ENCODE results near the gene COQ5.
"Not testable (repeated sequence)": the region's sequence is repeated elsewhere in the genome, so short reads cannot be mapped to it uniquely, and the experiment has no call there.

Gene COQ5

DNA sequence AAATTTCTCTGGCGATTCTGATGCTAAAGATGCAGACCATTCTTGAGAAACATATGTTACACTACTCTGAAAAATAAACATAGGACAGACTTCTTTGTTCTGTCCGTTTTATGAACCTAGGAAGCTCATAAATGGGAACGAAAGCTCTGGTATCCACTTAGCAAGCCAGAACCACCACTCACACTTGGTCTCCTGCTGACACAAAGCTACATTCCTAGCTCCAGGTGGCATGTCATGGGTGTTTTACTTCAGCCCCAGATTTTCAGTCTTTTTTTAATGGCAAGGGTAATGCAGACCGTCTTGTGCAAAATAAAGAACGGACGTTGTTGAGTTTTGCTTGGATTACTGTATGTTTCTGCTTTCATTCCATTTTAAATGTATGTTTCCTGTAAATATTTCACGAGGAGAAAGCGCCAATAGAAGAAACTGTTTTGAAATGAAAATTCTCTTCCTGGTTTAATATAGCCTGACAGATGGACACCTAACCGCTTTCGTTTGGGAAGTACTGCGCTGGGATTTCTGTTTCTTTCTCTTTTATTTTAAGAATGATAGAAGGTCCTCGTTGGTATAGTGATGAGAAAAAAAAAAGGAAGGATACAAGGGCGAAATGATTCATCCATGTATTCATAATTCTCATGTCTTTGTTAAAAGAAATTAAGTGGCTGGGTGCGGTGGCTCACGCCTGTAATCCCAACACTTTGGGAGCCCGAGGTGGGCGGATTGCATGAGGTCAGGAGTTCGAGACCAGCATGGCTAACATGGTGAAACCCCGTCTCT, 871 bp upstream of the COQ5 start:
- peak; percentile 72 for DNase-seq

DNA sequence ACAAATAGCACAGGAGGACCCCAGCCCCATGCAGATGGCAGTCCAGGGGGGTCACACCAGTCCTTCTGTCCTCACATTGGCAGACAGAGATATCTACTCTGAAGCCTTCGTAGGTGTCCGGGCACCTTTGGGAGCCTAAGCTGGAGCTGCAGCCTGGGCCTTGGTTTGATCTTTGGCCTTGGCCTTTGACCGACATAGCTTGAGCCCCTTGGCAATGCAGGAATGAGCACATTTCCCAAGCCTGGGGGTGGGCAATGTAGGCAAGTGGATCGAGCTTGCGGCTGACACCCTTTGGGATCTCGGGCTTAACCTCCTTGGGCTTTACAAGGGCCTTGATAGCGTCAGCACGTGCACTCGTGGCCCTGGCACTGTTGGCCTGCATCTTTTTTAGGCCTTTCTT, 6.4 kb downstream of the COQ5 start:
- no peak for DNase-seq

DNA sequence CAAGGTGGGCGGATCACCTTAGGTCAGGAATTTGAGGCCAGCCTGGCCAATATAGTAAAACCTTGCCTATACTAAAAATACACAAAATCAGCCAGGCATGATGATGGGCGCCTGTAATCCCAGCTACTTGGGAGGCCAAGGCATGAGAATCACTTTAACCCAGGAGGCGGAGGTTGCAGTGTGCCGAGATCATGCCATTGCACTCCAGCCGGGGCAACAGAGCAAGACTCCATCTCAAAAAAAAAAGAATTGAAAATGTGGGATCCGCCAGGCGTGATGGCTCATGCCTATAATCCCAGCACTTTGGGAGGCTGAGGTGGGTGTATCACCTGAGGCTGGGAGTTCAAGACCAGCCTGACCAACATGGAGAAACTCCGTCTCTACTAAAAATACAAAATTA, 9.6 kb downstream of the COQ5 start:
- not testable (repeated sequence) for DNase-seq

DNA sequence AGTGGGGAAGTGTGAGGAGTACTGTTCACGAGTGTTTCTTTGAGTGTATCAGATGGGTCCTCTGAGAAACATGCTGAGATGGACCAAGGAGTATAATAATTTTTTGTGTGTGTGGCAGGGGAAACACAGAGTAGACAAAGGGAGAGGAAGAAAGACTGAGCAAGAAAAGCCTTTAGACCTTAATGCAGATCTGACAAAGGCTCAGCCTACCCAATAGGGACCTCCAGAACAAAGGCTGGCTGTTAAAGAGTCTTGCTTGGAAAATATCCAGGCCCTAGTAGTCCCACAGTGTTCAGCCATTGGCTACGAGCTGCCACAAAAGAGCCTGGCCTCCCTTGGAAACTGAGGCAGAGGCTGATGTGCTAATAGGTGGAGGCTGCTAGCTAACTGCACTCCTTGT, 13.5 kb downstream of the COQ5 start:
- DNase-seq = no peak

DNA sequence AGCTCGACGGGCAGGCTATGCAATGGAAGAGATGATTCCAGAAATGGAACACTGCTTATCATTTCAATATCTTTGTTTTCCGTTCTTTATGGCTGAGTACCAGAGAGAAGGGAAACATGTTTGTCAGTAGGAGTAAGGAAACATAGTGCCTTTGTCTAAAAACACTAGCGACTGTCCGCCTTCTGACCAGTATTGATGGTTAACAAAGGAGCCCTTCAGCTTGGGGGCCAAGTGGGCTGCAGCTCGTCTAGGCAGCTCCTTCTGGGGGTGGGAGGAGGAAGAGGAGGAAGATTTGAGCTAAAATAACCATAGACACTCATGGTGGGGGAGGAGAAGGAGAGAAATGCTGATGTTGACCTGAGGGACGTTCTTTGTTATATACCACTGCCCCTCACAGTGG, 15.0 kb downstream of the COQ5 start:
- DNase-seq = no peak

DNA sequence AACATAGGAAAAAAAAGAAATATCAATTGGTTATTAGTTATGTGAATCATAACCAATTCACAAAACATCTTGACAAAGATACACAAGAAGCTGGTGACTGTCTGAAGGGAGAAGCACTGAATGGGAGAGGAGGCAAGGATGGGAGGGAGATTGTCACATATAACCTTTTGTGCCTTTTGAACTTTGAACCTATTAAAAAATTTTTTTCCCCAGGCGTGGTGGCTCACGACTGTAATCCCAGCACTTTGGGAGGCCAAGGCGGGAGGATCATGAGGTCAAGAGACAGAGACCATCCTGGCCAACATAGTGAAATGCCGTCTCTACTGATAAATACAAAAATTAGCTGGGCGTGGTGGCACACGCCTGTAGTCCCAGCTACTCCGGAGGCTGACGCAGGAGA, 20.4 kb downstream of the COQ5 start:
- no peak for DNase-seq

DNA sequence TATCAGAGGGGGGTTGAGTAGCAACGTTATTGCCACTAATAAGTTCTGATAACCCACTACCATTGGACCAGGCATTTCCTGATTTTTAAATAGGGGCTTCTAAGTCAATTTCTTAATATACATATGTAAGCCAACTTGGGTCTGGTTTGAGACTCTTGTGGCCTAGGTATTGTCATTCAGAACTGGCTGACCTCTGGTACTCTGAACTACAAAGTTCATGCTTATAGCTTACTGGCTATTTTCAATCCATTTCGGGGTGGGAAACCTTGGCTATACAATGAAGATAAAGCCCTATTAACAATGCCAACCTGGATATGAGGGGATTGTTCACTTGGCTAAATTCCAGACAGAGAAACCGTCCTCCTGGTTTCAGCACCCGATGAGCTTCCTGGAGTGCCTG, 24.4 kb downstream of the COQ5 start:
- DNase-seq = no peak

DNA sequence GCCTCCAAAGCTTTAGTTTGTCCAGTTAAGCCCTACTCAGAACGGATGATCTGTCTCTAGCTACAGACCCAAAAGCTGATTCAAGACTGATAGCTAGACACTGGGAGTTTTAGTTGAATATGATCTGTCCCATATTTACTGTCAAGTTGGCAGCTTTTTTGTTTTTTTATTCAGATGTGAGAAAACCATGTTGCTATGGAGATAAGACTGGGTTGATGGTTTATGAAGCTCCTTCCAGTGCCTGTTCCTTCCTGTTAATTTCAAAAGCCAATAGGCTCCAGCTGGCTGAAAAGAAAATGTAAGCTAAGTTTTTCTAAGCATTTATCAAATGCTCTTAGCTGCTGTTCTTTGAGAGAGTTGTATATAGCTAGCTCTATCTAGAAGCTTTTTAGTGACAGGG, 28.4 kb downstream of the COQ5 start:
- no peak for DNase-seq

DNA sequence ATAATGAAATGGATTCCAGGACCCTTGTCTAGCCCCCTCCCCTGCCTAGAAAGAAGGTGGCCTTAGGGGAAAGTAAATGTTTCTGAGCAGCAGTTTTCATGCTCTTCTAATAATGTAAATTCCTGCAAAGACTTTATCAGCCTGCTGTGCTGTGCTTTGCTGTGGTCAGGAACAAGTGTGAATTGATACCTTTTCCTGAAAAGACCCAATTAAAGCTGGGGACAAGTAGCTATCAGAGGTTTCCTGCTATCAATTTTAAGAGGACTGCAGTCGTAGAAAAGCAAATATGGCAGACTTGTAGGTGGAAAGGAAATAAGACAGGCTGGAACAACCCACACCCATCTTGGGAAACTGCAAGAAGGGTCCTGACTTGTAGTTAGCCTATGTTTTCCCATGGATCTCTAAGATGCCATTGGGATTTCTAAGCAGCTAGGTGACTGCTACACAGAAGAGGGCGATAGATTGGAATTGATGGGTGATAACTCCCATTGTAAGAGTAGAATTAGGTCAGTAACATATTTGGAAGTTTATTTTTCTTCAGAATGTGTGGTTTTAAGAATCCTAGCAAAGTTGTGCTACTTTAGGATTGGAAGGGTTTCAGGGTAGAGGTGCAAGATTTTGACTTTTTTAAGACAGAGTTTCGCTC, 30.0 kb downstream of the COQ5 start:
- DNase-seq = no peak

DNA sequence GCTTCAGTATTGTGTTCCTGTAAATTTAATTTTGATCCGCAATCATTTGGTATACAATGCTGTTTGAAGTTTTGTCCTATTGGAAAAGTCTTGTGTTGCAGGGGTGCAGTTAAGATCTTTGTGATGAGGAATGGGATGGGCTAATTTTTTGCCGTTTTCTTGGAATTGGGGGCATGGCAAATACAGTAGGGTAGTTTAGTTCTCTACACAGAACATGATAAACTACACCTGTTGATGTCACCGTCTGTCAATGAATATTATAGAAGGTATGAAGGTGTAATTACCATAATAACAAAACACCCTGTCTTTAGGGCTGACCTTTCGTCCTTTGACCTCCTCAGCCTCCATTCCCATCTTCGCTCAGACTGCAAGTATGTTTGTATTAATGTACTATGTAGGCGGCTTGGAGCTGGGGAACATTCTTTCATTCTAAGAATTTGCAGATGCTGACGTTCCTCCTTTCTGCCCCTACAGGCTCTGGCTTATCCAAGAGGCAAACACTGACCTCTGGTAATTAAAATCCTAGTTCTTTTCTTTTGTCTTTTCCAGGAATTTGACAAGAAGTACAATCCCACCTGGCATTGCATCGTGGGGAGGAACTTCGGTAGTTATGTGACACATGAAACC, 31.3 kb downstream of the COQ5 start:
- DNase-seq = no peak

DNA sequence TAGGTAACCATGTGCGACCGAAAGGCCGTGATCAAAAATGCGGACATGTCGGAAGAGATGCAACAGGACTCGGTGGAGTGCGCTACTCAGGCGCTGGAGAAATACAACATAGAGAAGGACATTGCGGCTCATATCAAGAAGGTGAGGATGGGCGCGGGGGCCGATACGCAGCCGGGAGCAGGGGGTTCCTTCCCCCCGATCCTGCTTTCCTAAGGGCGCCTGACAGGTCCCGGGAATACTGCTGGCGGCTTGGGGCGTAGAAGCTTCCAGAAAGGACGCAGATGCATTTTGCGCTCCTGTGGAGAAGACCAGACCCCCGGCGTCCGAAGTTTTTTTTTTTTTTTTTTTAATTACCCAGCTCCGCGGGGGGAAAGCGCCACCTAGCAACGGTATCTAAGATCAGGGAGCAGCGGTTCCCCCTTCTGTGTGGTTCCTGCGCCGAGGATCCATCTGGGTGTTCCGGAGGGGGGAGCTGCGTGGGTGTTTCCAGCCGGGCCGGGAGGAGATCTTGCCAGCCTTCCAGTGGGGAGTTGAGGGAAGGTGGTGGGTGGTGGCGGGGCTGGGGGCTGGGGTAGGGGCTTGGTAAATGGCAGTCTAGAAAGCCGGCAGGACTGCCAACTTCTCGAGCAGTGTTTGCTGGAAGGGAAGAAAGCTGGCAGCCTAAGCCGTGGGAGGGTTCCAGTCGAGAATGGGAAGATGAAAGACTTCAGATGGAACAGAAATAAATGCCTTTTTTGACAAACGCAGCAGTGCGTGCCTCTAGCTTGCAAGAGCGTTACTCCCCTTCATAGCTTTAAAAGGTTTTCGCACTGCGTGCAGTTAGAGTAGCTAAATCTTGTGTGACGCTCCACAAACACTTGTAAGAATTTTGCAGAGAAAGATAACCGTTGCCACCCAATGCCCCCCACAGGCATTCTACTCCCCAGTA, 32.3 kb downstream of the COQ5 start:
- peak; percentile 70 for DNase-seq

DNA sequence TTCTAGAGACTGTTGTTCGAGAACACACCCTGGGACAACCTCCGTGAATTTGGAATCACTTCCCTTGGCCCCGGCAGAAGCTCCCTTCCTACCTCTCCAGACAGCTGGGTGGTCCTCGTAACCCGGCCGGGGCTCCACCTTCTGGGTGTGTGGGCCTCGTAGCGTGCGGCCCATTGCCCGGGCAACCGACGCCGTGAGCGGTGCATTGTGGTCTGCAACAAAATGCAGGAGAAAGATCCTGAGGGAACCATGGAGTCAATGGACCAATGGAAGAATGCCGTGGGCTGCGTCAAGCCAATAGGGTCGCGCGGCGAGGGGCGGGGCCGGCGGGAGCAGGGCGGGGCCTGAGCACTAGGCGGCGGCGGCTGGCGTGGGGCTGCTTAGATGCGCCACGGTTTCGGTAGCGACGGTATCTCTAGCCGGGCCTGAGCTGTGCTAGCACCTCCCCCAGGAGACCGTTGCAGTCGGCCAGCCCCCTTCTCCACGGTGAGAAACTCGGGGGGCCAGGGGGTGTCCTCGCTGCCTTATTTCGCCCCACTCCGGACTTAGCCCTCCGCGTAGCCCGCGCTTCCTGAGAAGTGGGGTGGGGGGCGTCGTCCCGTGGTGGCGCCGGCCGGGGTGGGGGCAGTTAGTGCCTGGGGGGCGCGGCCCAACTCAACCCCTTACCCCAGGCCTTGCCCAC, 33.1 kb downstream of the COQ5 start, which contains the start of gene DYNLL1:
Gene DYNLL1 (plus strand): TSS at position 383 of the 682 bp plus-strand sequence. CDS start 309 bp downstream, outside the sequence.
- DNase-seq = peak; percentile 95

DNA sequence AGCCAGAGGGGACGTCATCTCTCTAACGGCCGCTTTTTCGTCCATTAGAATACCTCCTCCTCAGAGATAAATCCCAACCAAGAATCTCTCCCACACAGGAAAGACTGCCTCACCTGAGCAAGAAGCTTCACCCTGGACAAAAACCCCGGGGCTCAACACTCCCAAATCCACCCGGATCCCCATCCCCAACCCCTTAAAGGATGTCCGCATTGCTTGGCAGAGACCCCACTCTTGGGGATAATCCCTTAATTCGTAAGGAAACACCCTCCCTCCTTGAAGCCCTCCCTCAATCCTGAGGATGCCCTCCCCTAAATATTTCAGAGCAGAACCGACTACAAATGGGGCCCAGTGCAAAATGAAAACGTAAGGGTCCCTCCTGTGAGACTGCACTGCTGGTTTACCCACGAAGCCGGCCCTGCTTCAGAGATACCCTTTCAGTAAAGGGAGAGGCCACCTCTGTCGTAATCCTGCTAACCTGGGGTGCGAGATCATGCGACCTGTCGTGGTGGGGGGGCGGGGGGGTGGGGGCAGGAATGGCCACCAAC, 33.7 kb downstream of the COQ5 start:
- DNase-seq = peak; percentile 28

DNA sequence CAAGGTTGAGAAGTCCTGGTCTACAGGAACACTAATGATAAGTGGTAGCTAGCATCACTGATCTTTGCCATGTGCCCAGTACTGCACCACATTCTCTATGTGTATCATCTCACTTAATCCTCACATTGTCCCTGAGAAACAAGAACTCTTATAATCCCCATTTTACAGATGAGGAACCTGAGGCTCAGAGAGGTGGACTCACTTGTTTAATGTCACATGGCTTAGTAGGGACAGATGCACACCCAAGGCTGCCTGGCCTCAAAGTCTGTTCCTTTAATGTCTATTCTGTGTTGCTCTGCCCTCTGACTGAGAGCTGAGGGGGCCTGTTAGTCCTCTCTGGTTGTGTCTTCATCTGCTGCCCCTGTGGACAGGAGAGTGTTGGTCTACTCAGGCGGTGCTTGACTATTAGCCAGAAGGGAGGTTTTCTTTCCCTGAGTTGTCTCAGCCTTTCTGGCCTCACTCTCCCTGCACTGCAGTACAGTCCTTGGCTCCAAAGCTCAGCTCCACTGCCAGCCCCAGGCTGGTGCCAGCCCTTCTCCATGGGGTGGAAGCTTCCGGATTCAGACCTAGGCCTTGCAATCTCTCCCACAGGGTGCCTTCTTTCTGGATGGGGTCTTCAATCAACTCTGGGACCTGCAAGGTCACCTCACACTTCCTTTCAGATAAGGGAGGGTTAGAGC, 38.0 kb downstream of the COQ5 start:
- DNase-seq = no peak

DNA sequence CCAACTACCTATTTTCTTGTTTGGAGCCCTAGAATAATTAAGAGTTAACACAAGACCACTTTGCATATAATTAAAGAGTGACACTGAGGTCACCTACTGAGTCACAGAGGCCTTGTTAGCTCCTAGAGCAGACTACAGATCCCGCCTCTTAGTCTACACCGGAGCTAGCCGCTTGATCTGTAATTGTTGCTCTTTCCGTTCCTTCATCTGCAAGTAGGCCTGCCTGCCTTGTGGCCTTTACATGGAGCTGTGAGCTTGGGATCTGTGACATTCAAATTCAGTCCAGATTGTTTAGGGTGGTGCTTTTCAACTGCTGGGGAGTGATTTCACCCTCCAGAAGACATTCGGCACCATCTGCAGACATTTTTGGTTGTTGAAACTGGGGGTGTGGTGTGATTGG, 38.6 kb downstream of the COQ5 start:
- DNase-seq = no peak

DNA sequence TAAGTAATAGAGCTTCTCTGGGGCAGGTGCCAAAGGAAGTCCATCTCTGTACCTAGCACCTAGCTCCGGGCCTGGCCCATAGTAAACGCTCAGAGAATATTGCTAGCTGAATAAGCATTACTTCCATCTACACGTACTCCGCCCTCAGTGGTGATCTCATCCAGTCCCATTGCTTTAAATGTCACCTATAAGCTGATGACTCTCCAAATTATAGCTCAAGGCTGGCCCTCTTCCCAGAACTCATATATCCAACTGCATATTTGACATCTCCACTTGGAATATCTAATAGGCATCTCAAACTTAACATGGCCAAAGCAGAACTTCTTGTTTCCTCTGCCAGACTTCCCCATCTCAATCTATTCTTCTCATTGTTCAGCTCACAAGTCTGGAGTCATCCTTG, 39.9 kb downstream of the COQ5 start:
- DNase-seq = no peak

DNA sequence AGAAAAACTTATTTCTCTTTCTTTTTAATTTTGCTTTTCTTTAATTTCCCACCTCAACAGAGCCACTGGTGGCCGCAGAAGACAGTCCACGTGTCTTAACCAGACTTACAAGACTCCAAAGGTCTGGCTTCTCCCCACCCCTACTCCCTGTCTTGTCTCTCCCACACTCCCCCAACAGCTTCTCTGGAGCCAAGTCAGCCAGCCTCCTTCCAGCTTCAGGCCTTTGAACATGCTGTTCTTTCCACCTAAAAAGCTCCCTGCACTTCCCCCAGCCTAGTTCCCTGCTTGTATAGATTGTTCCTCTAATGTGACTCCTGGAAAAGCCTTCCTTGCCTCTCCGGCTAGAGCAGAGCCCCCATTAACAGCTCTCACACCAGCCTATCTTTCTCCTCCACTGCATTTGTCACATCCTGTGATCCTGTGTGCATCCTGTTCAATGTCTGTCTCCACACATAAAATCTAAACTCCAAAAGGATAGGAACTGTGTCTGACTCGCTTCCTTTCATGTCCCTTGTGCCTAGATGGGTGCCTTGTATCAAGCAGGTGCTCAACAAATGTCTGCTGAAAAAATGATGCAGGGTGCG, 40.8 kb downstream of the COQ5 start:
- DNase-seq = no peak

DNA sequence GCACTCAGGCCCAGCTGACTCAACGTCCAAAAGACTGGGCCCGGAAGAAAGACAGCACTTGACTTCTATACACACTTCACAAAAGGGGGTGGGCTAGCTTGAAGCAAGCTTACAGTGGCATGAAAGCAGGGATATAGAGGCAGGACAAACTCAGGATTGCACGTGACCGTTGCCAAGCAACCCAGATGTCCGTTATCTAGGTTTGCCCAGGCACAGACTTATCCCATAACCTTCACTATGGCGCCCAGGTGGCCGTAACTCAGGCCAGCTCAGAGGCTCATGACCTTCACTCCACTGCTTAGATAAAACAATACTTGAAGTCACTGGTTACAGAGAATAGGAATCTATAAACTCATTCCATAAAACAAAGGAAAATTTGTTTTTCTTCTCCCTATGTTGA, 41.4 kb downstream of the COQ5 start:
- DNase-seq = not testable (repeated sequence)

DNA sequence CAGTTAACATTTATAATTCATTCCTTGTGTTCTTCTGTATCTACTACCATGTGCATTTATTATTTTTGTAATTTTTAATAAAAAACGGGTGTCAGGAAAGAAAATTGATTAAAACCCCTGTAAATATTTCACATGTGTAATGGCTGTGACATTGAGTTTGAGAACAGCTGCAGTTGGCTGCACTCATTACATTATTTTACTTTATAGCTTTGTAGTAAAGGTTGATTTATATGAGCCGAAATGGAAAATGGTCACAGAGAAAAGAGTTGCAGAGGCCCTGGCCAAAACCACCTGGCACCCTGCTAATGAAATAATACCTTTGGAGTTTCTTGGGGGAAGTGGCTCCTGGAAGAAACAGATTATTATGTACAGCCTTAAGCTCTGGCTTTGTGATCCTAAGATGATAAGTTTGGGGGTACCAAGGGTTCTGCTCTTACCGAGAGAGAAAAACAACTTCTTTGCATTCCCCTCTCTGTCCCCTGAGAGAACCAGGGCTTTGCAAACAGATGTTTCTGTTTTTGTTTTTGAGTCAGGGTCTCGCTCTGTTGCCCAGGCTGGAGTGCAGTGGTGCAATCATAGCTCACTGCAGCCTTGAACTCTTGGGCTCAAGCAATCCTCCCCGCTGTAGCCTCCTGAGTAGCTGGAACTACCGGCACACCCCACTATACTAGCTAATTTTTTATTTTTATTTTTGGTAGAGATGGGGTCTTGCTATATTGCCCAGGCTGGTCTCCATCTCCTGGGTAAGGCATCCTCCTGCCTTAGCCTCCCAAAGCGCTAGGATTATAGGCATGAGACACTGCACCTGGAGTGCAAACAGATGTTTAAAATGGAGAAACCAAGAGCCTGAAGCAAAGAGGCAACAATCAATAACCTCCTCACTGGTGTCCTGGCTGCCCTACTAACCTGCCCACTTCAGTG, 42.7 kb downstream of the COQ5 start:
- no peak for DNase-seq

DNA sequence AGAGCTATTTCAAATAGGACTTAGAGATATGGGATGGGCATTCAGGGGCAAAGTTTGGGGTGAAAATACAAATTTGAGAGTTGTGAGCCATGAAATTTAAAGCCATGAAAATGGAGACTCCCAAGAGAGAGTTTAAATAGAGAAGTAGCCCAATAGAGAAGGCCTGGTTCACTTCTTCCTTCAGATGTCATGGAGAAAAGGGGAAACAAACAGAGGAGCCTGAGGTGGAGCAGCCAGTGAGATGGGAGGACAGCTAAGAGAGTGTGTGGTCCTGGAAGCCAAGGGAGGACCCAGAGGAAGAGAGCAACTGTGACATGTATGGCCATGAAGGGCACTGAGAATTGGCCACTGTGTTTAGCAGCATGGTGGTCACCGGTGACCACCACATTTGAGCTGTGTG, 45.3 kb downstream of the COQ5 start:
- DNase-seq = no peak

Data from NCI-H146 (cell line).